ENCODE measurements around the gene MCC.

GRCh38 chr5:113242481-113243348, 245.5 kb downstream of the MCC start:
- TF ChIP-seq CTCF (IDR thresholded peaks at IDR 0.05) (no peak), POLR2A (IDR thresholded peaks at IDR 0.05) (no peak)

Data from thyroid gland (tissue), 4 donors.